K562 (cell line): ENCODE results near the gene ATF6B. TPM values are rescaled to one million over a fixed set of nuclear protein-coding genes. Genes with fewer than 3 reads are reported as not detected.

Experiments used
- BRF2 ChIP-seq: IDR thresholded peaks from 3 replicates; pipeline ENCODE4 v1.6.1; 2011; ENCODE audit warnings: borderline replicate concordance, mild to moderate bottlenecking; ENCODE audit not compliant: insufficient read length, insufficient read depth
- CBX3 ChIP-seq, 2 experiments: IDR thresholded peaks; 1 replicate in 1 of 2; 2 replicates in 1 of 2; pipeline ENCODE4 v1.6.1; 2012; ENCODE audit warnings: inconsistent platforms in 2 of 2, low read length in 2 of 2, borderline replicate concordance in 1 of 2, control low read depth in 1 of 2
- CHAMP1 ChIP-seq: fragments of 450-650 bp; IDR thresholded peaks from 2 replicates; pipeline ENCODE4 v1.6.1; 2016; ENCODE audit warnings: mild to moderate bottlenecking
- EP400 ChIP-seq: fragments of 450-650 bp; IDR thresholded peaks from 2 replicates; pipeline ENCODE4 v1.6.1; 2017; ENCODE audit warnings: antibody characterized with exemption, mild to moderate bottlenecking, moderate library complexity
- FOXP1 ChIP-seq: sonication (generic); formaldehyde crosslinking; IDR thresholded peaks from 2 replicates; pipeline ENCODE4 v1.8.0; 2022; ENCODE audit warnings: mild to moderate bottlenecking, missing genetic modification reagents
- HMG20B ChIP-seq: fragments of 250-450 bp; sonication (Bioruptor Pico); IDR thresholded peaks from 2 replicates; pipeline ENCODE4 v1.5.0; 2021; ENCODE audit warnings: mild to moderate bottlenecking
- LARP7 ChIP-seq: fragments of 450-650 bp; IDR thresholded peaks from 2 replicates; pipeline ENCODE4 v1.6.1; 2016
- MCM5 ChIP-seq: fragments of 450-650 bp; IDR thresholded peaks from 2 replicates; pipeline ENCODE4 v1.6.1; 2016; ENCODE audit warnings: low read depth
- MTA1 ChIP-seq: fragments of 450-650 bp; IDR thresholded peaks from 2 replicates; pipeline ENCODE4 v1.6.1; 2017; ENCODE audit warnings: borderline replicate concordance
- PURB ChIP-seq: sonication (generic); formaldehyde crosslinking; IDR thresholded peaks from 2 replicates; pipeline ENCODE4 v1.9.0; 2021; ENCODE audit warnings: low read depth, mild to moderate bottlenecking, missing genetic modification reagents
- SAP30 ChIP-seq: fragments of 200-600 bp; sonication (generic); IDR thresholded peaks from 2 replicates; pipeline ENCODE4 v1.6.1; 2012; ENCODE audit warnings: borderline replicate concordance, low read depth, mild to moderate bottlenecking, moderate library complexity, low read length, control low read depth, inconsistent platforms; ENCODE audit not compliant: insufficient read depth, poor library complexity, severe bottlenecking
- SIRT6 ChIP-seq: IDR thresholded peaks from one replicate; pipeline ENCODE4 v1.6.1; 2012; ENCODE audit warnings: low read depth, mild to moderate bottlenecking, control low read depth, inconsistent platforms, low read length, moderate library complexity
- SMARCE1 ChIP-seq: fragments of 450-650 bp; IDR thresholded peaks from 2 replicates; pipeline ENCODE4 v1.7.1; 2016; ENCODE audit warnings: mild to moderate bottlenecking
- TAL1 ChIP-seq: fragments of 450-650 bp; IDR thresholded peaks from 2 replicates; pipeline ENCODE4 v1.6.1; 2016; ENCODE audit warnings: mild to moderate bottlenecking
- TBL1XR1 ChIP-seq, 2 experiments: IDR thresholded peaks; 2 replicates each; pipeline ENCODE4 v1.6.1; 2012; ENCODE audit warnings: improper control_type of control experiment in 2 of 2, low read length in 2 of 2, mild to moderate bottlenecking in 1 of 2
- TRIM24 ChIP-seq, 2 experiments: fragments of 450-650 bp; IDR thresholded peaks; 2 replicates each; pipeline ENCODE4 v1.6.1; 2016
- ZBTB1 ChIP-seq: sonication (generic); formaldehyde crosslinking; IDR thresholded peaks from 2 replicates; pipeline ENCODE4 v1.8.1; 2023; ENCODE audit warnings: missing genetic modification reagents, low read depth, mild to moderate bottlenecking, borderline replicate concordance
- ZC3H4 ChIP-seq: sonication (generic); formaldehyde crosslinking; IDR thresholded peaks from 2 replicates; pipeline ENCODE4 v1.9.0; 2021; ENCODE audit warnings: missing genetic modification reagents, borderline replicate concordance
- ZNF518B ChIP-seq: fragments of 250-450 bp; sonication (Bioruptor Pico); IDR thresholded peaks from 2 replicates; pipeline ENCODE4 v1.5.0; 2021; ENCODE audit warnings: mild to moderate bottlenecking, moderate library complexity
- ZNF740 ChIP-seq, 3 experiments: fragments of 200-800 bp in 1 of 3; sonication (Bioruptor generic) in 1 of 3; sonication (generic) in 1 of 3; formaldehyde crosslinking in 1 of 3; IDR thresholded peaks; 2 replicates each; pipeline versions ENCODE4 v1.6.1 to v1.8.0; 2016 to 2022; ENCODE audit warnings: mild to moderate bottlenecking in 2 of 3, missing compliant biosample characterization in 2 of 3, missing genetic modification characterization in 2 of 3, missing genetic modification reagents in 1 of 3
- ZZZ3 ChIP-seq: fragments of 450-650 bp; IDR thresholded peaks from 2 replicates; pipeline ENCODE4 v1.6.1; 2016; ENCODE audit warnings: antibody characterized with exemption, mild to moderate bottlenecking, moderate library complexity
- polyA plus RNA-seq, 8 experiments: library from polyadenylated mRNA; depleted of rRNA in 4 of 8; stranded (reverse) in 5 of 8; unstranded in 3 of 8; fragments of >200 nt; fragmentation: Nextera tagmentation in 2 of 8; fragmentation: Illumina TruSeq in 1 of 8; extraction: Ambion mirVana in 2 of 8; extraction: Trizol in 1 of 8; gene quantifications; 2 replicates each; pipeline versions ENCODE4 v1.2.1 to v1.2.3, GENCODE V29; 2011 to 2014; ENCODE audit warnings: inconsistent platforms in 1 of 8, missing spikeins in 1 of 8
- total RNA-seq, 7 experiments: library from RNA; depleted of rRNA in 6 of 7; stranded (reverse); fragments of >200 nt in 6 of 7; fragmentation: Illumina TruSeq in 2 of 7; extraction: Trizol in 2 of 7; gene quantifications; 2 replicates each; pipeline versions ENCODE4 v1.2.1 to v1.2.3, GENCODE V29; 2011 to 2021; ENCODE audit warnings: low replicate concordance in 1 of 7

ATF6B gene
- total and polyA plus RNA-seq, 9 of the 15 experiments (the other 6 are each of a cell fraction or from before 2014, with no cell fraction given): 20.7 to 131 (median 31.7) TPM

DNA sequence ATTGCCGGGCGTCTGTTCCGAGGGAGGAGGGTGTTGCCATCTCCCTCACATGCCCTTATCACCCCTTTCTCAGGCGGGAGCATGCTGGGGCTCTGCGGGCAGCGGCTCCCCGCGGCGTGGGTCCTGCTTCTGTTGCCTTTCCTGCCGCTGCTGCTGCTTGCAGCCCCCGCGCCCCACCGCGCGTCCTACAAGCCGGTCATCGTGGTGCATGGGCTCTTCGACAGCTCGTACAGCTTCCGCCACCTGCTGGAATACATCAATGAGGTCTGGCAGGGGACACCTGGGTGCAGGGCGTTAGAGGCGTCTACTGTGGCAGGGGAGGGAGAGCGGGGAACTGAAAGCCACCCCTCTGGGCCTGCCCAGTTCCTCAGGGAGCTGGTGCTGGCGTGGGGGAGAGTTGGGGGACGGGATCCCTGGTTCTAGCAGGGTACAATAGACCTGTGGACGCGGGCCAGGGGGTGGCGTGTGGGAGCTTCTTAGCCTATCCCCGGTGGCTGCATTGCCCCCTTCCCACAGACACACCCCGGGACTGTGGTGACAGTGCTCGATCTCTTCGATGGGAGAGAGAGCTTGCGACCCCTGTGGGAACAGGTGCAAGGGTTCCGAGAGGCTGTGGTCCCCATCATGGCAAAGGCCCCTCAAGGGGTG is 26.6 kb upstream of the ATF6B start (continued):
- no peak for TF ChIP-seq PURB (CRISPR knock-in tag)
- peak in 1 of 2 experiments; percentile 9; a peak in 2 of 4 replicates for TF ChIP-seq TBL1XR1 (IDR thresholded peaks at IDR 0.05; ENCODE audit: low read length in 2 of 2)
- peak; percentile 82 for TF ChIP-seq EP400
- no peak; the same call in none of the 2 replicates for TF ChIP-seq ZNF740 (CRISPR knock-in tag; IDR thresholded peaks at IDR 0.05)
- no peak for TF ChIP-seq ZNF740 (tag; IDR thresholded peaks at IDR 0.05)
- no peak; the same call in 1 of the 2 replicates for TF ChIP-seq TAL1
- peak; percentile 97 for TF ChIP-seq FOXP1 (CRISPR knock-in tag)
- no peak for TF ChIP-seq BRF2
- no peak; the same call in 1 of the 2 replicates for TF ChIP-seq ZC3H4 (CRISPR knock-in tag)
- TF ChIP-seq HMG20B (CRISPR knock-in tag): no peak
- peak; percentile 88 for TF ChIP-seq SAP30
- TF ChIP-seq SIRT6: no peak
- TF ChIP-seq LARP7: no peak
- no peak for TF ChIP-seq MCM5
- no peak; the same call in 1 of the 2 replicates for TF ChIP-seq SMARCE1
- TF ChIP-seq CBX3 (IDR thresholded peaks at IDR 0.05; ENCODE audit: borderline replicate concordance in 1 of 2, low read length in 2 of 2): no peak
- no peak for TF ChIP-seq TRIM24 (IDR thresholded peaks at IDR 0.05)
- no peak for TF ChIP-seq MTA1
- TF ChIP-seq ZBTB1 (CRISPR knock-in tag): no peak; the same call in 1 of the 2 replicates
- no peak for TF ChIP-seq ZNF518B
- no peak for TF ChIP-seq CHAMP1
- TF ChIP-seq ZZZ3: no peak
